Testis (tissue), 3 donors: ENCODE data around the gene HYAL1. TPM values are rescaled to one million over a fixed set of nuclear protein-coding genes. Genes with fewer than 3 reads are reported as not detected.

ENCODE experiments used
- DNase-seq: peaks from one replicate; pipeline ENCODE4 v3.0.0-alpha.2; 2019
- H3K27ac ChIP-seq, 2 donors: fragments of 200-600 bp; sonication (generic); one replicate each; pipeline ENCODE4 v1.5.1; 2019
- H3K27me3 ChIP-seq: fragments of 200-600 bp; sonication (generic); one replicate; pipeline ENCODE4 v1.5.1; 2019
- H3K36me3 ChIP-seq: fragments of 200-600 bp; sonication (generic); one replicate; pipeline ENCODE4 v1.5.1; 2017; ENCODE audit warnings: low read depth; ENCODE audit errors: missing control alignments
- H3K4me1 ChIP-seq: fragments of 200-600 bp; sonication (generic); one replicate; pipeline ENCODE4 v1.5.1; 2019
- H3K4me3 ChIP-seq, 2 donors: fragments of 200-600 bp; sonication (generic); one replicate each; pipeline ENCODE4 v1.5.1; 2017 to 2019
- H3K9me3 ChIP-seq: fragments of 200-600 bp; sonication (generic); one replicate; pipeline ENCODE4 v1.5.1; 2017
- POLR2A ChIP-seq: fragments of 450-650 bp; IDR thresholded peaks from one replicate; pipeline ENCODE4 v1.6.1; 2017; ENCODE audit warnings: antibody characterized with exemption, mild to moderate bottlenecking, moderate library complexity
- WGBS, 2 donors: methylation state at CpG; one replicate each; pipeline ENCODE4 v1.1.5; 2018; 5-methylcytosine and 5-hydroxymethylcytosine counted together
- intact Hi-C: fragments of 100-400 bp; cut with DNase I; formaldehyde crosslinking; loops from one replicate; pipeline ENCODE4 v1.15.1; 2023; ENCODE audit warnings: low total_unique reads
- polyA plus RNA-seq: library from polyadenylated mRNA; stranded (reverse); fragments of 350-450 nt; fragmentation: Illumina TruSeq; extraction: RNeasy Lipid Tissue Mini Kit (QIAGEN cat#74804); gene quantifications from one replicate; pipeline ENCODE4 v1.2.3, GENCODE V29; 2014; ENCODE audit warnings: low read depth, low replicate concordance; ENCODE audit not compliant: insufficient read depth
- total RNA-seq, 2 donors: library from RNA; depleted of rRNA; stranded (reverse); fragments of >200 nt; gene quantifications; one replicate each; pipeline ENCODE4 v1.2.3, GENCODE V29; 2016
- TF ChIP-seq, protein P1 (sequence below), 3 experiments: fragments of 450-650 bp in 2 of 3; fragments of 200-600 bp in 1 of 3; sonication (generic) in 1 of 3; IDR thresholded peaks; one replicate each; pipeline ENCODE4 v1.5.1; 2016 to 2019; ENCODE audit warnings: antibody characterized with exemption in 3 of 3, mild to moderate bottlenecking in 2 of 3, moderate library complexity in 1 of 3

HYAL1 gene
- total and polyA plus RNA-seq, 3 donors from 2014 or later, result 2.7 to 3.7 (median 3.2) TPM

DNA sequence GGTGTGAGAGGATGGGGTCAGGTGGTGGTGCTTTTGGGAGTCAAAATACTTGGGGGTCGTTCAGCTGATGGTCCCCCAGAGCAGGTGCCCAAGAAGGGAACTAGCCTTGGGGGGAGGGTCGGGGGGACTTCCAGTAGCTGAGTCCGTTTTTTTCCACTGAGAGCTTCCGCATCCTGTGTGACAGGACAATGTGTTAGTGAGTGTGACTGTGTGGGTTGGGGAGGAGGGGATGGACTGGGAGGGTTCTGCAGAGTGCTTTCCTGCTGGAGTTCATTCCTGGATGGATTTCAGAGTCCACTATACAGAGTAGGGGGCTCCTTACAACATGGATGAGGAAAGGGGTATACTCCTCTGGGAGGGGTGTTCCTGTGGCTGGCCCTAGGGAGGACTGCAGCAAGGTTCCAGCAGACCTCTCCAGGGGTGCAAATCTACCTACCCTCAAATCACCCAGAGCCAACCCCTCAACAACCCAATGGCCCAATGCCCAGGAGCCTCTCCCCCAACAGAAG is 19.8 kb upstream of the HYAL1 start:
- Histone ChIP-seq H3K4me3 (no peak overlapping the region), H3K27me3 (no peaks in the 10 kb centered on the region), H3K36me3 (no peaks in the 10 kb centered on the region), H3K9me3 (no peaks in the 10 kb centered on the region), H3K4me1 (peaks cover 48% of the 10 kb centered on the region), H3K27ac (peak overlapping the region; percentile 93 to 96)
- no peak for DNase-seq
- TF ChIP-seq, protein P1, sequence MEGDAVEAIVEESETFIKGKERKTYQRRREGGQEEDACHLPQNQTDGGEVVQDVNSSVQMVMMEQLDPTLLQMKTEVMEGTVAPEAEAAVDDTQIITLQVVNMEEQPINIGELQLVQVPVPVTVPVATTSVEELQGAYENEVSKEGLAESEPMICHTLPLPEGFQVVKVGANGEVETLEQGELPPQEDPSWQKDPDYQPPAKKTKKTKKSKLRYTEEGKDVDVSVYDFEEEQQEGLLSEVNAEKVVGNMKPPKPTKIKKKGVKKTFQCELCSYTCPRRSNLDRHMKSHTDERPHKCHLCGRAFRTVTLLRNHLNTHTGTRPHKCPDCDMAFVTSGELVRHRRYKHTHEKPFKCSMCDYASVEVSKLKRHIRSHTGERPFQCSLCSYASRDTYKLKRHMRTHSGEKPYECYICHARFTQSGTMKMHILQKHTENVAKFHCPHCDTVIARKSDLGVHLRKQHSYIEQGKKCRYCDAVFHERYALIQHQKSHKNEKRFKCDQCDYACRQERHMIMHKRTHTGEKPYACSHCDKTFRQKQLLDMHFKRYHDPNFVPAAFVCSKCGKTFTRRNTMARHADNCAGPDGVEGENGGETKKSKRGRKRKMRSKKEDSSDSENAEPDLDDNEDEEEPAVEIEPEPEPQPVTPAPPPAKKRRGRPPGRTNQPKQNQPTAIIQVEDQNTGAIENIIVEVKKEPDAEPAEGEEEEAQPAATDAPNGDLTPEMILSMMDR (IDR thresholded peaks at IDR 0.05), result no peak
- no peak for TF ChIP-seq POLR2A
- intact Hi-C loops, result loop anchor here (10.0 kb wide), 1 partner anchor 68 kb away; no protein-coding TSS in a partner anchor
- WGBS, 2 donors, result 25 to 31% methylated on average over 4 of the region's 4 CpGs

DNA sequence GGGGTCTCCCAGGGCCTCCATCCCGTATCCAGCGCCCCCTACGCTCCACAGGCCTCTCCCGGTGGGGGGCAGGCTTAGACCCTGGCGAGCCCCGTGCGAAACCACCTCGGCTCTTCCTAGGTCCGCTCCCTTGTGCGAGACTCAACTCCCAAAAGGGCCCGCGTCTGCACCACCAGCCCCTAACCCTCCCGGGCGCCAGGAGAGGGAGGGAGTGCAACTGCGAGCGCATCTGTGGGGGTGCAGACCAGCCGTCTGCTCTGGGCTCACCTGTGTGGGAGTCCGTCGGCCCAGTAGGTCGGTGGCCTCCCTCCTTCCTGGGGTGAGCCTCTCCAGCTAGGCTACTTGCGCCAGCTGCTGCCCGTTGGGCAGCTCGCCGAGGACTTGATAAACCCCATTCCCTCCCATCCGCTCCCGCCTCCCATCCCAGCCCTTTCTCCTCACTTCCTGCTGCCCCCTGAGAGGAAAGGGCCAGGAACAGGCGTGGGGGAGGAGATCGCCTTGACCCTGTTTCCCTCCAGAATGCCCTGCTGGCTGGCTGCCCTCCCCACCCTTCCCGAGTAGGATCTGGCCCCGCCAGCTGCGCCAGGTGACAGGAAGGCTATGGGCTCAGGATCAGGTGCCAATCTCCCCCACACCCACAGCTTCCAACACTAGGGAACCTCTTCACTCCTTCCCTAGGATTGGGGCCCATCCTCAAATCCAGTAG is 19.2 kb upstream of the HYAL1 start, which contains the start of gene HYAL2:
HYAL2 (minus strand) TSS at position 360 of the 706 bp plus-strand sequence. CDS start 2,256 bp downstream, outside the sequence.
- no peaks in the 10 kb centered on the region for H3K36me3 ChIP-seq
- peak within 1 kb of the TSS; percentile 93 to 96 for H3K27ac ChIP-seq
- H3K4me3 ChIP-seq, result peak within 1 kb of the TSS; percentile 76 to 82
- H3K27me3 ChIP-seq, result no peaks in the 10 kb centered on the region
- H3K9me3 ChIP-seq, result no peaks in the 10 kb centered on the region
- peaks cover 52% of the 10 kb centered on the region for H3K4me1 ChIP-seq
- intact Hi-C loops, result loop anchor here (10.0 kb wide), 1 partner anchor 68 kb away; no protein-coding TSS in a partner anchor
- DNase-seq, result peak; percentile 64
- WGBS, 2 donors, result 3 to 8% methylated on average over 6 to 31 of the region's 31 CpGs
- TF ChIP-seq POLR2A, result no peak
- TF ChIP-seq, protein P1 (IDR thresholded peaks at IDR 0.05), result no peak

DNA sequence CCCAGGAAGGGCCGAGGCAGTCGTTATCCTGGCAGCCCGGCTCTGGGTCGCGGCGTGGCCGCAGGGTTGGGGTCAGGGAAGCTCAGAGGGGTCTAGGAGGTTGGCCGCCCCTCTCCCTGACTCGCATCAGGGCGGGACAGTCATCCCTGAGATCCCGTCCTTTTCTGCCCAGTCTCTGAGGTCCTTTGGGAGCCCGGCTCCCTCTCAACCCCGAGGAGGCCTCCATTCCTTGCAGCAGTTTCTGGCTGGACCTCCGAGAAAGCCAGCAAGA is 18.7 kb upstream of the HYAL1 start:
- DNase-seq, result no peak
- Histone ChIP-seq H3K4me1 (peaks cover 52% of the 10 kb centered on the region), H3K9me3 (no peaks in the 10 kb centered on the region), H3K27ac (peak overlapping the region; percentile 93 to 96), H3K4me3 (peak overlapping the region; percentile 76 to 82), H3K27me3 (no peaks in the 10 kb centered on the region), H3K36me3 (no peaks in the 10 kb centered on the region)
- intact Hi-C loops, result loop anchor here (10.0 kb wide), 1 partner anchor 67 kb away; no protein-coding TSS in a partner anchor
- TF ChIP-seq, protein P1 (IDR thresholded peaks at IDR 0.05), result no peak
- TF ChIP-seq POLR2A, result no peak
- WGBS, 2 donors, result 0 to 8% methylated on average over 4 to 14 of the region's 14 CpGs

DNA sequence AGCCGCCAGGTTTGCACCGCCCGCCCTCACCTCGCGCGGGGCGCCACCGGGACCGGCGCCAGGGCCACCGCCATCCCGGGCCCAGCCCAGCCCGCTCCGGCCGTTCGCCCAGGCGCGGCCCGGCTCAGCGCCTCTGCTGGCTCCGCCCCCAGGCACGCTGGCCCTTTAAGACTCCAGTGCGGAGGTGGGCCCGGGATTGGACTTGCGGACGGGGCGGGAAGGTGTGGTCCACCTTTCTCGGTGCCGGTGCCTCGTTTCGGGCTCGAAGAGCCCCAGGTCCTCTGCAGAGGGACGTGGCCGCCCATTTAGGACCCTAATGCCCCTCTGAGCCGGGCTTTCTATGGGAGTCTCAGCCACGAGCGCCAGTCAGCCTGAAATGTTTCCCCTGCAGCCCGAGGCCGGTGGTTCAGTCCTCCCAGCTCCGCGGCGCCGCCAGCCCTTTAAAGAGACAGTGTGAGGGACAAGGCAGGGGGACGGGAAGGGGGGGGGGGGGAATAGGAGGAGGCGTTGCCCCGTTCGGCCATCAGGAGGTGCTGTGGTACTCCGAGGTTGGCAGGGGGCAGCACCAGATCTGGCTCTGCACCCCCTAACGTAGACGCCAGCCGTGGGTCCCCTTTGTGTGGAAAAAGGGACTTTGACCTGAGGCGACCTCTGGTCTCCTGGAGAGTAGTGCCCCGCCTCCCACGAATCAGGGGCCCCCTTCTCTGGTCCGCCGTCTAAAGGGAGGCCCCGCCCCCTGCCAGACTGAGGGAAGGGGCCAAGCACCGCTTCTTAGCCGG is 18.2 kb upstream of the HYAL1 start:
- H3K4me3 ChIP-seq, result peak overlapping the region; percentile 76 to 82
- peak overlapping the region; percentile 93 to 96 for H3K27ac ChIP-seq
- no peaks in the 10 kb centered on the region for H3K27me3 ChIP-seq
- H3K36me3 ChIP-seq, result no peaks in the 10 kb centered on the region
- H3K4me1 ChIP-seq, result peaks cover 53% of the 10 kb centered on the region
- peak; percentile 91 for DNase-seq
- TF ChIP-seq, protein P1 (IDR thresholded peaks at IDR 0.05), result peak; percentile 45 to 65 (median 51)
- no peak for TF ChIP-seq POLR2A
- 0% methylated on average over 10 to 57 of the region's 59 CpGs for WGBS, 2 donors
- intact Hi-C loops, result loop anchor here (10.0 kb wide), 1 partner anchor 67 kb away; no protein-coding TSS in a partner anchor
- H3K9me3 ChIP-seq, result no peaks in the 10 kb centered on the region
